ENCODE results near the gene MARCHF5. TPM values are rescaled to one million over a fixed set of nuclear protein-coding genes. Genes with fewer than 3 reads are reported as not detected.

Gene MARCHF5
- polyA plus RNA-seq, 2 of the 4 experiments (the other 2 are of a cell fraction) = 24.7 to 37.3 TPM

- TF ChIP-seq NFE2L2 (conservative IDR thresholded peaks at IDR 0.05; ENCODE audit: low read length) (no peak), EHMT2 (IDR thresholded peaks at IDR 0.05; ENCODE audit: low read depth) (no peak), JUNB (IDR thresholded peaks at IDR 0.05) (no peak), EHF (CRISPR knock-in tag; IDR thresholded peaks at IDR 0.05) (no peak), TP53 (CRISPR knock-in tag; IDR thresholded peaks at IDR 0.05) (no peak), ESRRA (IDR thresholded peaks at IDR 0.05; ENCODE audit: borderline replicate concordance, low read length) (no peak), BCL3 (IDR thresholded peaks at IDR 0.05) (no peak), HOXB13 (CRISPR knock-in tag; IDR thresholded peaks at IDR 0.05; ENCODE audit: low read depth) (no peak), FOSB (CRISPR knock-in tag; IDR thresholded peaks at IDR 0.05) (no peak), RNF2 (IDR thresholded peaks at IDR 0.05; ENCODE audit: borderline replicate concordance, low read depth) (no peak), NPAS2 (CRISPR knock-in tag; IDR thresholded peaks at IDR 0.05; ENCODE audit: borderline replicate concordance) (no peak), MAX (IDR thresholded peaks at IDR 0.05) (no peak), CBX8 (IDR thresholded peaks at IDR 0.05) (no peak), SMC3 (IDR thresholded peaks at IDR 0.05) (no peak), HEYL (CRISPR knock-in tag; IDR thresholded peaks at IDR 0.05) (no peak), PHF8 (IDR thresholded peaks at IDR 0.05; ENCODE audit: borderline replicate concordance, low read depth) (no peak), ELK1 (IDR thresholded peaks at IDR 0.05; ENCODE audit: low read depth, low read length) (no peak), MAZ (IDR thresholded peaks at IDR 0.05; ENCODE audit: borderline replicate concordance, low read depth, low read length) (no peak), GATA3 (IDR thresholded peaks at IDR 0.05; ENCODE audit: borderline replicate concordance) (no peak)
- Histone ChIP-seq H3K4me2 (no peak overlapping the region), H3K4me1 (peaks cover 2% of the 10 kb centered on the region; the same call in 1 of the 3 replicates), H3K9me3 (no peaks in the 10 kb centered on the region), H3K4me3 (no peak overlapping the region), H3K27ac (no peak overlapping the region)
- no peak for FAIRE-seq
- ChIA-PET CTCF (interaction anchor here (1.4 kb wide), 1 partner anchor 161 kb away, joined by 4 read pairs; no protein-coding TSS in a partner anchor), POLR2A (no interaction called here)
- no peak for ATAC-seq
- WGBS (ENCODE audit: missing lambda C conversion rate) = 79% methylated on average over 2 of the region's 2 CpGs
- no peak for DNase-seq (ENCODE audit: low read depth in 1 of 2, low spot score in 1 of 2)
Measured at GRCh38 chr10:92248566-92248965, 42.4 kb upstream of the MARCHF5 start.

- FAIRE-seq (no peak), ATAC-seq (no peak), DNase-seq (ENCODE audit: low read depth in 1 of 2, low spot score in 1 of 2) (no peak)
- Histone ChIP-seq H3K4me1 (no peaks in the 10 kb centered on the region), H3K4me2 (no peak overlapping the region), H3K4me3 (no peak overlapping the region), H3K9me3 (no peaks in the 10 kb centered on the region), H3K27ac (no peak overlapping the region)
- 91% methylated on average over 2 of the region's 2 CpGs for WGBS (ENCODE audit: missing lambda C conversion rate)
- POLR2A ChIA-PET = no interaction called here
- TF ChIP-seq RCOR1 (IDR thresholded peaks at IDR 0.05; ENCODE audit: low read depth, low read length) (no peak), ZFP36 (IDR thresholded peaks at IDR 0.05; ENCODE audit: borderline replicate concordance, partially characterized antibody) (no peak), CHD2 (IDR thresholded peaks at IDR 0.05; ENCODE audit: low read length, partially characterized antibody) (no peak), SMC3 (IDR thresholded peaks at IDR 0.05) (no peak), E2F6 (IDR thresholded peaks at IDR 0.05; ENCODE audit: borderline replicate concordance, low read depth) (no peak), EHF (CRISPR knock-in tag; IDR thresholded peaks at IDR 0.05) (no peak), BCL3 (IDR thresholded peaks at IDR 0.05) (no peak), HDAC2 (IDR thresholded peaks at IDR 0.05) (no peak), JUNB (IDR thresholded peaks at IDR 0.05) (no peak), NPAS2 (CRISPR knock-in tag; IDR thresholded peaks at IDR 0.05; ENCODE audit: borderline replicate concordance) (no peak), ZC3H11A (IDR thresholded peaks at IDR 0.05) (no peak), HOXA7 (CRISPR knock-in tag; IDR thresholded peaks at IDR 0.05) (no peak), POLR2A (IDR thresholded peaks at IDR 0.05; ENCODE audit: low read length) (no peak), PBX3 (IDR thresholded peaks at IDR 0.05) (no peak), ZSCAN20 (CRISPR knock-in tag; IDR thresholded peaks at IDR 0.05) (no peak), RNF2 (IDR thresholded peaks at IDR 0.05; ENCODE audit: borderline replicate concordance, low read depth) (no peak), HES2 (IDR thresholded peaks at IDR 0.05) (no peak)
- CTCF ChIA-PET = no interaction called here
Measured at GRCh38 chr10:92263396-92263795, 27.6 kb upstream of the MARCHF5 start.
